HCT116 (cell line): Measurements from ENCODE around the gene EPGN. TPM values are rescaled to one million over a fixed set of nuclear protein-coding genes. Genes with fewer than 3 reads are reported as not detected.

Experiments
- ATAC-seq: fragments of 200-7000 bp; cut with Tn5 transposase; 2 replicates; pipeline ENCODE4 v1.9.1; 2020; ENCODE audit warnings: mild to moderate bottlenecking, moderate library complexity
- BruUV-seq: library from RNA; stranded (reverse); fragments of 400-500 nt; replicated peaks from 2 replicates; lab custom pipeline; 2021; lab: Mats Ljungman, UMichigan
- CTCF ChIA-PET: fragments of 300-600 bp; sonication (Branson Sonifier 250); formaldehyde crosslinking; loops from one replicate; lab custom pipeline; 2021; ENCODE audit warnings: antibody characterized with exemption; lab: Charles Lee
- POLR2A ChIA-PET: fragments of 300-600, 350-600 bp; sonication (Branson Sonifier 250); formaldehyde crosslinking; loops from one replicate; lab custom pipeline; 2021; ENCODE audit warnings: antibody characterized with exemption; lab: Charles Lee
- RAD21 ChIA-PET, 2 experiments: fragments of 300-600 bp; sonication (Branson Sonifier 250); formaldehyde crosslinking; loops; one replicate each; lab custom pipeline; 2023; ENCODE audit warnings: low total read pairs in 2 of 2; ENCODE audit not compliant: uncharacterized antibody in 2 of 2, unreplicated experiment in 2 of 2, low non-redundant PET in 1 of 2; lab: Charles Lee
- DNase-seq: peaks from one replicate; pipeline ENCODE4 v3.0.0-alpha.2; 2010; ENCODE audit warnings: low read depth, low spot score
- H2AFZ ChIP-seq: fragments of 200-600 bp; shearing (Covaris generic), sonication (generic); 2 replicates; pipeline ENCODE4 v1.6.1; 2017; ENCODE audit warnings: low read depth, mixed run types, mixed read lengths, antibody characterized with exemption, low read length; ENCODE audit not compliant: poor library complexity, severe bottlenecking
- H3K27ac ChIP-seq: 2 replicates; pipeline ENCODE4 v1.5.1; 2012; ENCODE audit warnings: low read depth, low read length
- H3K27me3 ChIP-seq: fragments of 200-600 bp; sonication (generic); 2 replicates; pipeline ENCODE4 v1.6.1; 2016; ENCODE audit warnings: mixed run types, low read length, mixed read lengths; ENCODE audit not compliant: insufficient read depth
- H3K36me3 ChIP-seq, 2 experiments: fragments of 200-500 bp in 1 of 2; fragments of 200-600 bp in 1 of 2; sonication (Bioruptor generic) in 1 of 2; sonication (generic) in 1 of 2; 2 replicates each; pipeline versions ENCODE4 v1.5.1 to v1.6.1; 2014 to 2016; ENCODE audit warnings: low read length in 2 of 2, inconsistent platforms in 1 of 2, mixed read lengths in 1 of 2, mixed run types in 1 of 2; ENCODE audit not compliant: insufficient read depth in 2 of 2, control insufficient read depth in 1 of 2
- H3K4me1 ChIP-seq, 2 experiments: fragments of 200-600 bp in 1 of 2; sonication (generic) in 1 of 2; 2 replicates each; pipeline versions ENCODE4 v1.5.1 to v1.6.1; 2012 to 2017; ENCODE audit warnings: low read length in 2 of 2, inconsistent platforms in 1 of 2, mild to moderate bottlenecking in 1 of 2, mixed read lengths in 1 of 2, mixed run types in 1 of 2, moderate library complexity in 1 of 2; ENCODE audit not compliant: insufficient read depth in 2 of 2, control insufficient read depth in 1 of 2
- H3K4me2 ChIP-seq: fragments of 200-600 bp; sonication (generic); 2 replicates; pipeline ENCODE4 v1.6.1; 2017; ENCODE audit warnings: mixed run types, low read length, mixed read lengths
- H3K4me3 ChIP-seq, 2 experiments: fragments of 200-600 bp in 1 of 2; sonication (generic) in 1 of 2; replicated peaks in 1 of 2; 2 replicates each; pipeline ENCODE4 v1.5.1; 2011 to 2016; ENCODE audit warnings: low read length in 2 of 2, control low read depth in 1 of 2, low read depth in 1 of 2, mild to moderate bottlenecking in 1 of 2, mixed read lengths in 1 of 2, mixed run types in 1 of 2
- H3K79me2 ChIP-seq: fragments of 200-600 bp; sonication (generic); 2 replicates; pipeline ENCODE4 v1.6.1; 2017; ENCODE audit warnings: mild to moderate bottlenecking, mixed run types, low read length, moderate library complexity, mixed read lengths; ENCODE audit not compliant: insufficient read depth
- H3K9ac ChIP-seq: fragments of 200-600 bp; sonication (generic); 2 replicates; pipeline ENCODE4 v1.6.1; 2016; ENCODE audit warnings: low read length, mixed read lengths
- H3K9me2 ChIP-seq: fragments of 200-600 bp; sonication (generic), shearing (Covaris generic); 2 replicates; pipeline ENCODE4 v1.6.1; 2017; ENCODE audit warnings: mixed run types, mild to moderate bottlenecking, moderate library complexity; ENCODE audit not compliant: insufficient read depth
- H3K9me3 ChIP-seq, 2 experiments: fragments of 200-500 bp in 1 of 2; fragments of 200-600 bp in 1 of 2; sonication (Bioruptor generic) in 1 of 2; sonication (generic) in 1 of 2; 2 replicates each; pipeline ENCODE4 v1.6.1; 2014 to 2017; ENCODE audit warnings: low read length in 2 of 2, mixed read lengths in 2 of 2, inconsistent platforms in 1 of 2, low read depth in 1 of 2, mild to moderate bottlenecking in 1 of 2, mixed run types in 1 of 2, moderate library complexity in 1 of 2; ENCODE audit not compliant: control insufficient read depth in 1 of 2, insufficient read depth in 1 of 2
- H4K20me1 ChIP-seq: fragments of 200-600 bp; sonication (generic), shearing (Covaris generic); 2 replicates; pipeline ENCODE4 v1.6.1; 2017; ENCODE audit warnings: mixed run types, mild to moderate bottlenecking, moderate library complexity; ENCODE audit not compliant: insufficient read depth
- CBX3 ChIP-seq: IDR thresholded peaks from 2 replicates; pipeline ENCODE4 v1.6.1; 2012; ENCODE audit warnings: low read depth
- CEBPB ChIP-seq: IDR thresholded peaks from 2 replicates; pipeline ENCODE4 v1.6.1; 2012; ENCODE audit warnings: low read depth
- ELF1 ChIP-seq: IDR thresholded peaks from 2 replicates; pipeline ENCODE4 v1.6.1; 2012; ENCODE audit warnings: low read depth, borderline replicate concordance
- EZH2 ChIP-seq: fragments of 200-600 bp; sonication (generic); IDR thresholded peaks from 2 replicates; pipeline ENCODE4 v1.6.1; 2017; ENCODE audit warnings: antibody characterized with exemption, mixed run types
- FOSL1 ChIP-seq: IDR thresholded peaks from 2 replicates; pipeline ENCODE4 v1.6.1; 2012; ENCODE audit warnings: low read depth
- POLR2A ChIP-seq: IDR thresholded peaks from 2 replicates; pipeline ENCODE4 v1.7.0; 2011; ENCODE audit warnings: borderline replicate concordance; ENCODE audit not compliant: insufficient read depth, insufficient read length; ENCODE audit errors: extremely low read depth
- RAD21 ChIP-seq: IDR thresholded peaks from 2 replicates; pipeline ENCODE4 v1.6.1; 2012; ENCODE audit warnings: low read depth, mild to moderate bottlenecking
- SIN3A ChIP-seq: IDR thresholded peaks from 2 replicates; pipeline ENCODE4 v1.6.1; 2012; ENCODE audit warnings: low read depth
- YY1 ChIP-seq: IDR thresholded peaks from 2 replicates; pipeline ENCODE4 v1.6.1; 2011; ENCODE audit warnings: low read length, low read depth, moderate library complexity, mild to moderate bottlenecking; ENCODE audit not compliant: insufficient replicate concordance; ENCODE audit errors: extremely low read depth
- ZFX ChIP-seq: fragments of 450-650 bp; IDR thresholded peaks from 2 replicates; pipeline ENCODE4 v1.6.1; 2017
- intact Hi-C: fragments of 100-400 bp; cut with micrococcal nuclease; formaldehyde crosslinking; loops from 2 replicates; pipeline ENCODE4 v1.10.0; 2022
- total RNA-seq: library from RNA; stranded (reverse); gene quantifications from one replicate; pipeline ENCODE4 v1.2.1, GENCODE V29; 2021; ENCODE audit not compliant: unreplicated experiment
- TF ChIP-seq, protein P1 (sequence below): IDR thresholded peaks from 2 replicates; pipeline ENCODE4 v1.6.1; 2012
- TF ChIP-seq, protein P2 (sequence below), 3 experiments: fragments of 200-600 bp in 1 of 3; sonication (generic) in 1 of 3; IDR thresholded peaks in 2 of 3; conservative IDR thresholded peaks in 1 of 3; 2 replicates each; pipeline ENCODE4 v1.5.1; 2012 to 2017; ENCODE audit warnings: low read depth in 2 of 3, low read length in 2 of 3, antibody characterized with exemption in 1 of 3, borderline replicate concordance in 1 of 3, control low read depth in 1 of 3, mild to moderate bottlenecking in 1 of 3, mixed read lengths in 1 of 3, mixed run types in 1 of 3, moderate library complexity in 1 of 3; ENCODE audit not compliant: insufficient read depth in 1 of 3

Gene EPGN
- total RNA-seq, 1 experiment from 2014 or later, result 1.5 TPM

DNA sequence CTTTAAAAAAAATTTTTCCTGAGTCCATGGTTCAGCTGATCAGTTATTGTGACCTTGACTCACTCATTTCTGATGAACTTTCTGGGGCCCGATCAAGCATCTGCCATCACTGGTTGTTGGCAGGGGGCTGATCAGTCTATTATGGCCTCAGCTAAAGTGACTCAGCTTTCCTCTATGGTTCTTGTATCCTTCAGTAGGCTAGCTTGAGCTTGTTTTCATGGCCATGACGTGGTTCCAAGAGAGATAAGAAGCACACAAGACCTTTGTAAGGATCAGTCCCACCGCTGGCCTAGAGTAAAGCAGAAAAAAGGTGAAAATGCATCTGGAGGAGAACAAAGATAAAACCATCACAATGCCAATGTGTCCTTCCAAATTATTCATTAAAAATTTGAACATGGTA, 29.8 kb upstream of the EPGN start:
- TF ChIP-seq ELF1, result no peak
- TF ChIP-seq, protein P1, sequence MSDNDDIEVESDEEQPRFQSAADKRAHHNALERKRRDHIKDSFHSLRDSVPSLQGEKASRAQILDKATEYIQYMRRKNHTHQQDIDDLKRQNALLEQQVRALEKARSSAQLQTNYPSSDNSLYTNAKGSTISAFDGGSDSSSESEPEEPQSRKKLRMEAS, result no peak
- TF ChIP-seq CBX3, result no peak
- TF ChIP-seq EZH2, result no peak
- TF ChIP-seq, protein P2, sequence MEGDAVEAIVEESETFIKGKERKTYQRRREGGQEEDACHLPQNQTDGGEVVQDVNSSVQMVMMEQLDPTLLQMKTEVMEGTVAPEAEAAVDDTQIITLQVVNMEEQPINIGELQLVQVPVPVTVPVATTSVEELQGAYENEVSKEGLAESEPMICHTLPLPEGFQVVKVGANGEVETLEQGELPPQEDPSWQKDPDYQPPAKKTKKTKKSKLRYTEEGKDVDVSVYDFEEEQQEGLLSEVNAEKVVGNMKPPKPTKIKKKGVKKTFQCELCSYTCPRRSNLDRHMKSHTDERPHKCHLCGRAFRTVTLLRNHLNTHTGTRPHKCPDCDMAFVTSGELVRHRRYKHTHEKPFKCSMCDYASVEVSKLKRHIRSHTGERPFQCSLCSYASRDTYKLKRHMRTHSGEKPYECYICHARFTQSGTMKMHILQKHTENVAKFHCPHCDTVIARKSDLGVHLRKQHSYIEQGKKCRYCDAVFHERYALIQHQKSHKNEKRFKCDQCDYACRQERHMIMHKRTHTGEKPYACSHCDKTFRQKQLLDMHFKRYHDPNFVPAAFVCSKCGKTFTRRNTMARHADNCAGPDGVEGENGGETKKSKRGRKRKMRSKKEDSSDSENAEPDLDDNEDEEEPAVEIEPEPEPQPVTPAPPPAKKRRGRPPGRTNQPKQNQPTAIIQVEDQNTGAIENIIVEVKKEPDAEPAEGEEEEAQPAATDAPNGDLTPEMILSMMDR (IDR thresholded peaks at IDR 0.05 in 2 of 3, conservative IDR thresholded peaks at IDR 0.05 in 1 of 3; ENCODE audit: borderline replicate concordance in 1 of 3, insufficient read depth in 1 of 3, low read depth in 2 of 3, low read length in 2 of 3), result no peak
- TF ChIP-seq SIN3A, result no peak
- no peak for TF ChIP-seq YY1
- TF ChIP-seq ZFX, result no peak
- no peak for TF ChIP-seq POLR2A
- TF ChIP-seq RAD21, result no peak
- TF ChIP-seq CEBPB, result no peak
- no peak for TF ChIP-seq FOSL1
- DNase-seq, result no peak
- H2AFZ ChIP-seq, result no peak overlapping the region
- no peaks in the 10 kb centered on the region for H3K27me3 ChIP-seq
- ChIA-PET CTCF (no interaction called here), POLR2A (no interaction called here), RAD21 (no interaction called here)
- intact Hi-C loops, result no loop called here
- no peaks in the 10 kb centered on the region for H3K36me3 ChIP-seq
- BruUV-seq, result no TSS peak
- no peaks in the 10 kb centered on the region for H3K9me2 ChIP-seq
- H3K4me3 ChIP-seq, result no peak overlapping the region
- H3K4me2 ChIP-seq, result no peak overlapping the region
- no peak for ATAC-seq
- no peaks in the 10 kb centered on the region for H3K79me2 ChIP-seq
- H3K9ac ChIP-seq, result no peak overlapping the region
- no peak overlapping the region for H3K27ac ChIP-seq
- peaks cover 11 to 21% of the 10 kb centered on the region in 2 experiments for H3K4me1 ChIP-seq
- no peaks in the 10 kb centered on the region for H3K9me3 ChIP-seq
- H4K20me1 ChIP-seq, result no peaks in the 10 kb centered on the region
